K562 (cell line): ENCODE measurements around the gene PABPC1L. TPM values are rescaled to one million over a fixed set of nuclear protein-coding genes. Genes with fewer than 3 reads are reported as not detected.

ENCODE experiments used
- AFF1 ChIP-seq, 2 experiments: fragments of 450-650 bp; IDR thresholded peaks; 2 replicates each; pipeline ENCODE4 v1.6.1; 2018; ENCODE audit warnings: mild to moderate bottlenecking in 2 of 2, low read depth in 1 of 2; ENCODE audit not compliant: partially characterized antibody in 2 of 2
- GABPA ChIP-seq: fragments of 200-800 bp; sonication (Bioruptor generic); conservative IDR thresholded peaks from 2 replicates; pipeline ENCODE4 v1.6.1; 2016; ENCODE audit warnings: low read depth, missing genetic modification characterization, missing compliant biosample characterization
- GTF2E2 ChIP-seq: fragments of 200-800 bp; sonication (Bioruptor generic); IDR thresholded peaks from 2 replicates; pipeline ENCODE4 v1.6.1; 2016; ENCODE audit warnings: missing genetic modification characterization, missing compliant biosample characterization
- HDAC3 ChIP-seq: fragments of 450-650 bp; IDR thresholded peaks from 2 replicates; pipeline ENCODE4 v1.6.1; 2018; ENCODE audit warnings: borderline replicate concordance, mild to moderate bottlenecking, moderate library complexity; ENCODE audit not compliant: partially characterized antibody
- NCOR1 ChIP-seq: fragments of 450-650 bp; IDR thresholded peaks from 2 replicates; pipeline ENCODE4 v1.6.1; 2016; ENCODE audit warnings: mild to moderate bottlenecking, moderate library complexity
- RBBP5 ChIP-seq: fragments of 200-600 bp; sonication (generic); IDR thresholded peaks from 2 replicates; pipeline ENCODE4 v1.6.1; 2012; ENCODE audit warnings: borderline replicate concordance, mild to moderate bottlenecking, low read length, control low read depth, inconsistent platforms; ENCODE audit not compliant: insufficient read depth, poor library complexity, severe bottlenecking
- USF2 ChIP-seq: sonication (generic); formaldehyde crosslinking; IDR thresholded peaks from 2 replicates; pipeline ENCODE4 v1.5.0; 2020; ENCODE audit warnings: missing genetic modification reagents
- ZNF347 ChIP-seq: fragments of 450-650 bp; formaldehyde crosslinking; IDR thresholded peaks from 2 replicates; pipeline ENCODE4 v1.4.0; 2020; ENCODE audit warnings: low read depth, mild to moderate bottlenecking, moderate library complexity
- ZNF57 ChIP-seq: fragments of 450-650 bp; formaldehyde crosslinking; IDR thresholded peaks from 2 replicates; pipeline ENCODE4 v1.4.0; 2020; ENCODE audit warnings: mild to moderate bottlenecking, moderate library complexity
- polyA plus RNA-seq, 8 experiments: library from polyadenylated mRNA; depleted of rRNA in 4 of 8; stranded (reverse) in 5 of 8; unstranded in 3 of 8; fragments of >200 nt; fragmentation: Nextera tagmentation in 2 of 8; fragmentation: Illumina TruSeq in 1 of 8; extraction: Ambion mirVana in 2 of 8; extraction: Trizol in 1 of 8; gene quantifications; 2 replicates each; pipeline versions ENCODE4 v1.2.1 to v1.2.3, GENCODE V29; 2011 to 2014; ENCODE audit warnings: inconsistent platforms in 1 of 8, missing spikeins in 1 of 8
- total RNA-seq, 7 experiments: library from RNA; depleted of rRNA in 6 of 7; stranded (reverse); fragments of >200 nt in 6 of 7; fragmentation: Illumina TruSeq in 2 of 7; extraction: Trizol in 2 of 7; gene quantifications; 2 replicates each; pipeline versions ENCODE4 v1.2.1 to v1.2.3, GENCODE V29; 2011 to 2021; ENCODE audit warnings: low replicate concordance in 1 of 7

Gene PABPC1L
- total and polyA plus RNA-seq, 9 of the 15 experiments (the other 6 are each of a cell fraction or from before 2014, with no cell fraction given) = 6.0 to 90.3 (median 15.8) TPM

DNA sequence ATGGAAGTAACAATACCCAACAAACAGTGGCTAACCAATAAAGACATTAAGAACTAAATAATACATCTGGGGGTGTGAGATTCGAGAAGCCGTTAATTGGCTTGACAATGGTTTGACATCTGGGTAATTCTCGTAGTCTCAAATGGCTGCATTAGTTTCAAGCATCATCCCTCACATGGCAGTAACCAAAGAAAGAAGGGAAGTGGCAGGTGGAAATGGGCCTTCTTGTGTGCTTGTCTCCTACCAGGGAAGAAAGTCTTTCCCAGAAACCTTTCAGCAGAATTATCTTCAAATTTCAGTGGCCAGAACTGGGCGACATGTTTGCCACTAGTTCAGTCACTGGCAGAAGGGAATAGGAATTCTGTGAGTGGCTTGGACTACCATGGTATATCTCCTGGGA is 66.8 kb downstream of the PABPC1L start (continued):
- TF ChIP-seq RBBP5 = no peak
- TF ChIP-seq HDAC3 = no peak
- no peak for TF ChIP-seq GABPA (tag)
- TF ChIP-seq USF2 (CRISPR knock-in tag) = no peak
- TF ChIP-seq NCOR1 = no peak
- no peak for TF ChIP-seq ZNF347 (CRISPR knock-in tag)
- no peak for TF ChIP-seq ZNF57
- TF ChIP-seq AFF1 (IDR thresholded peaks at IDR 0.05; ENCODE audit: low read depth in 1 of 2, partially characterized antibody in 2 of 2) = no peak
- TF ChIP-seq GTF2E2 = no peak
